GM10847 (cell line): ENCODE results near the gene MOV10L1.

ENCODE experiments used
- POLR2A ChIP-seq: IDR thresholded peaks from 2 replicates; pipeline ENCODE4 v1.6.1; 2011; ENCODE audit not compliant: insufficient read length; ENCODE audit errors: extremely low read depth

MOV10L1 gene

DNA sequence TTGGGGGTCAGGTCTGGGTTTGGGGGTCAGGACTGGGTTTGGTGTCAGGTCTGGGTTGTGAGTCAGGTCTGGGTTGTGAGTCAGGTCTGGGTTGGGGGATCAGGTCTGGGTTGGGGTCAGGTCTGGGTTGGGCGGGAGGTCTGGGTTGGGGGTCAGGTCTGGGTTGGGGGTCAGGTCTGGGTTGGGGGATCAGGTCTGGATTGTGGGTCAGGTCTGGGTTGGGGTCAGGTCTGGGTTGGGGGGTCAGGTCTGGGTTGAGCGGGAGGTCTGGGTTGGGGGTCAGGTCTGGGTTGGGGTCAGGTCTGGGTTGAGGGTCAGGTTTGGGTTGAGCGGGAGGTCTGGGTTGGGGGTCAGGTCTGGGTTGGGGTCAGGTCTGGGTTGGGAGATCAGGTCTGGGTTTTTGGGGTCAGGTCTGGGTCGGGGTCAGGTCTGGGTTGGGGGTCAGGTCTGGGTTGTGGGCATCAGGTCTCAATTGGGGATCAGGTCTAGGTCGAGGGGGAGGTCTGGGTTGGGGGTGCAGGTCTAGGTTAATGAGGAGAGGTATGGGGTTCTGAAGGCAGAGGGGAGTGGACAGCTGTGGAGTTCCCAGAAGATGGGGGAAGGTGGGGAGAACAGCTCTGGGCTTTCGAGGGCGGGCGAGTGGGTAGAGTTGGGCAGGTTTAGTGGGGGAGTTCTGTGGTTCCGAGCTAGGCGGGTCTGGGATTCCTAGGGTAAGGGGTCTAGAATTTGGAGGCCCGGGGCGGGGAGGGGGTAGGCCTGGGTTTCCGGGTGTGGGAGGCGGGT, 32.3 kb upstream of the MOV10L1 start:
- no peak for TF ChIP-seq POLR2A

DNA sequence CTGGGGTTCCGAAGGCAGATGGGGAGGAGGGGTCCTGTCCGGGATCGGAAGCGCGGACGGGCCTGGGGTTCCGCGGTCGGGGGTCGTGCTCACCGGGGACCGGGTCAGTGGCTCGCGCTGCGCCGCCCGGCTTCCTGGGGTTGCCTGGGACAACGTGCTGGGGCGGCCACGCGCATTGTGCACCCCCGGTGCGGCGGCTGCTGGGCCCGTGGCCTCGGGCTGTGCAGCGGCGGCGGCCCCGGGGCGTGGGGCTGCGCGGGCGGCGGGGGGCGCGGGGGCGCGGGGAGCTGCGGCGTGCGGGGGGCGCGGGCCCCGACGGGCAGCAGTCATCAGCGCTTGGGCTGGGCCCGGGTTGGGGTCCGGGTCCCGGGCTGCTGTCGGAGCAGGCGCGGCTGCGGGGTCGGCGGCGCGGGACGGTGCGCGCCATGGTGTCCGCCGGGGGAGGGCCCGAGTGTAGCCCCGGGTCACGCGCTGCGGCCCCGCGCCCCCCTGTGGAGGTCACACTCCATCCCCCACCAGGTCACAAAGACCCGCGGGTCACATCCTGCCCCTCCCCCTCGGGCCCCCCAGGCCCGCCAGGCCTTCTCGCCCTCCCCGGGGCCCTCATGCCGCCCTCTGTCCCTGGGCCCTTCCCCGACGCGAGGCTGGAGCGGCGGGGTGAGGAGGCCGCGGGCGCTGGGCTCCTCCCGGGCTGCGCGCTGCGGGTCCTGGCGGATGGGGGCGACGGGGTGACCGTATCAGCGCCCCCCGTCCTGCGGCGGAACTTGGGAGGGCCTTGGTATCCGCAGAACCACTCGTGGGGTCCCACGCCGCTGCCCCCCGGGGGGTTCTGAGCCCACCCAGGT, 31.5 kb upstream of the MOV10L1 start, which contains the start of gene TTLL8:
TTLL8 (minus strand) TSS at position 238 of the 845 bp plus-strand sequence.
- no peak for TF ChIP-seq POLR2A

GRCh38 chr22:50058906-50059880, 30.6 kb upstream of the MOV10L1 start:
- TF ChIP-seq POLR2A = no peak

- no peak for TF ChIP-seq POLR2A
These were observed 29.9 kb upstream of the MOV10L1 start for GRCh38 chr22:50059881-50060262.

DNA sequence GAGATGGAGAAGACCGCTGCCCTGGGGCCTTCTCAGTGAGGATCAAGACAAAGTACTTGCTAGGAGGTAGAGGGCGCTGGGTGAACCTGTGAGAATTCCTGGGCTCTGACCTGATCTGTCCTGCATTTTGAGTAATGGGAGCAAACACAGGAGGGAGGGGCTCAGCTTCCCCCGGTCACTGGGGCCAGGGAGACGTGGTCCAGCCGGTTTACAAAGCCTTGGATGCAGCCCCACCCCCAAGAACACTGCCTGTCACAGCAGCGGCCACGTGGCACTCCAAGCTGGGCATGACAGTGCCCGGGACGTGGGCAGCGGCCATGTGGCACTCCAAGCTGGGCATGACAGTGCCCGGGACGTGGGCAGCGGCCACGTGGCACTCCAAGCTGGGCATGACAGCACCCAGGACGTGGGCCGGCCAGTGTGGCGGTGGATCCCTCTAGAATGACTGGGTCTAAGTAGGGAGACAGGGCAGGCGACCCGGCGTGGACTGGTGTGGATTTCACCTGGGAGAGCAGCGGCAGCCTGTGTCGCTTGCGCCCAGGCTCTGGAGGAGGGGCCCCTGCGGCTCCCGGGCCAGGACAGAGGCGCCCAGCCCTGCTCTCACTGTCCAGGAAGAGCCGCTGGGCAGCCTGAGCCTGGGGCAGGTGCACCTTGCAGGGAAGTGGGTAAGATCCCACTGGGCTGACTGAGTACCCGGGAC, 29.2 kb upstream of the MOV10L1 start:
- TF ChIP-seq POLR2A = no peak

- TF ChIP-seq POLR2A = no peak
These were observed 28.5 kb upstream of the MOV10L1 start for GRCh38 chr22:50061141-50061823.

- TF ChIP-seq POLR2A = no peak
These were observed 27.9 kb upstream of the MOV10L1 start for GRCh38 chr22:50061824-50062355.

DNA sequence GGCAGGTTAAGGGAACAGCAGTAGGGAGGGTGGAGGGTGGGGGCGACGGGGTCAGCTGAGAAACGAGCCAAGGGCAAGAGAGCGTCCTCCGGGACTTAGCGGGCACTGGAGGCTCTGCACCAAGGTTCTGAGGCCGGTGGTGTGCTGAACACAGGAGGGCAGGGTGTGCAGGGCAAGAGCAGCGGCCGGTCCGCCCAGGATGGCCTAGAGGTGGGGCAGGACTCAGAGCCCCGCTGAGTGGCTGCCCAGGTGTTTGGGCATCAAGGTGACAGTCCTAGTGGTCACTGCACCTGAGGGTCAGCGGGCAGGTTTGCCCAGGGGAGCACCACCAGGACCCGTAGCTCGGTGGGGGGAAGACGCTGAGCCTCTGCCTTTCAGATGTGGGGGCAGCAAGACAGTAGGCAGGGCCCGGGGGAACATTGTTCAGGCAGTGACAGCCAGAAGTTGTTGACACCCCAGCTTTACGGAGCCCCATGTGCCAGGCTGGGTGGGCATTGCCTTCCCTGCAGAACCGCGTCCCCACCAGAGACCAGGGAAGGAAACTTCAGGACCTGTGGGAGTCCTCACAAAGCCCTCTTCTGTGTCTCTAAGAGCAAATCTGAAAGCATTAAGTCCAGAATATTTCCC, 27.2 kb upstream of the MOV10L1 start:
- no peak for TF ChIP-seq POLR2A

- no peak for TF ChIP-seq POLR2A
These were observed 26.0 kb upstream of the MOV10L1 start for GRCh38 chr22:50063589-50064393.

GRCh38 chr22:50064453-50064852, 25.4 kb upstream of the MOV10L1 start:
- no peak for TF ChIP-seq POLR2A

DNA sequence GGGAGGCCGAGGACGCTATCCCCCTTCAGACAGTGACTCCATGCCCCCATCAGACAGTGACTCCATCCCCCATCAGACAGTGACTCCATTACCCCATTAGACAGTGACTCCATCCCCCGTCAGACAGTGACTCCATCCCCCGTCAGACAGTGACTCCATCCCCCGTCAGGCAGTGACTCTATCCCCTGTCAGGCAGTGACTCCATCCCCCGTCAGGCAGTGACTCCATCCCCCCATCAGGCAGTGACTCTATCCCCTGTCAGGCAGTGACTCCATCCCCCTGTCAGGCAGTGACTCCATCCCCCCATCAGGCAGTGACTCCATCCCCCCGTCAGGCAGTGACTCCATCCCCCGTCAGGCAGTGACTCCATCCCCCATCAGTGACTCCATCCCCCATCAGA, 22.6 kb upstream of the MOV10L1 start:
- TF ChIP-seq POLR2A = no peak

- TF ChIP-seq POLR2A = no peak
These were observed 21.7 kb upstream of the MOV10L1 start for GRCh38 chr22:50068096-50068495.

DNA sequence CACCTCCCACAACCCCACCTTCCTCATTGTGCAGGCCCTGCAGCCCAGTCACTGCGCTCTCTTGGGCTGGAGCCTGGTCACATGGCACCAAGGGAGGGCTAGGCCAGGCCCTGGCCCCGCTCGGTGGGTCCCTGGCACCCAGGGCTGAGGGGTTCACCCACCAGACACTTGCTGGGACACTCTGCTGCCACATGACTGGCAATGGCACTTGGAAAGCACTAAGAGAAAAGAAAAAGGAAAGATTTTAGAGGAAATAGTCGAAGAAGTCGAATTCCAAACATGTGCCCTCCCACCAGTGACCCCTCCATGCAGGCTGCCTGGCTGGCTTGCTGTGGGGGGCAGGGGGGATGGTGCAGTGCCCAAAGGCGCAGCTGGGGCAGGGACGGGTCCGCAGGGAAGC, 19.4 kb upstream of the MOV10L1 start:
- TF ChIP-seq POLR2A = no peak
